Measurements from ENCODE around the gene COG4.

Gene COG4

DNA sequence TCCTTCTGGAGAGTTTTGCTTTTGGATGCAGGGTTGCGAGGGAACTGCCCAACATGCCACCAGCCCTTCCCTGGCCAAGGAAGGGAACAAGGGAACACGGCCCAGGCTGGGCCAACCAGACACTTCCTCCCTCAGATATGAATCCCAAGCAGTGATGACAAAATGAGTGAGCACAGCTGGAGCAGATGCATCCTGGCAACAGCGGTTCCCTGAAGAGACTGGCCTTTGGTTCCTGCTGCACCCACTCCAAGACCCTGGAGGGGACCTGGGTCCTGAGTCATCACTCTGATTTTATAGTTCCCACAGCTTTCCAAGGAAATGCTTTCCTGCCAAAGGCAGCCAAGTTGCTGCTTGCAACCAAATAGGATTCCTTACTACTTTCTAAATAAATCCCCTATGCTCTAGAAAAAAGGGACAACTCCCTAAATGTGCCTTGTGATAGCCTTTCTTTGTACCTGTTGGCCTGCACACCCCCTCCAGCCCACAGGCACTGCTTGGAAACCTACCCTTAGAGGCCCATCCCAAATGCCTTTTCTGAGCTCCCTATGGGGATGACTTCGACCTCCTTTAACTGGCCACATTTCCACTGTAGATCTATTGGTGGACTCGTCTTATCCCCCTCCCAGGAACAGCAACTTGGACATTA, 89.8 kb downstream of the COG4 start:
- H2BK5ac ChIP-seq (ENCODE audit: low read depth, low read length, poor library complexity), result no peak overlapping the region
- H3K4me1 ChIP-seq (ENCODE audit: control insufficient read depth in 1 of 2, insufficient read depth in 2 of 2, low read length in 2 of 2), result peaks cover 55 to 56% of the 10 kb centered on the region in 2 experiments
- H3K18ac ChIP-seq (ENCODE audit: low read length), result no peak overlapping the region
- H2BK12ac ChIP-seq (ENCODE audit: low read length), result no peak overlapping the region
- no peak overlapping the region for H3K4ac ChIP-seq (ENCODE audit: low read depth, low read length)
- no peak overlapping the region for H2AK5ac ChIP-seq (ENCODE audit: low read length)
- H3K36me3 ChIP-seq (ENCODE audit: control insufficient read depth in 1 of 2, insufficient read depth in 2 of 2, low read length in 2 of 2), result peaks cover 5 to 10% of the 10 kb centered on the region in 2 experiments
- no peak overlapping the region for H3K9ac ChIP-seq (ENCODE audit: low read length)
- no peak overlapping the region for H3K23ac ChIP-seq (ENCODE audit: low read length)
- H3K27me3 ChIP-seq (ENCODE audit: insufficient read depth, low read length), result no peaks in the 10 kb centered on the region
- H3K14ac ChIP-seq (ENCODE audit: low read length), result no peak overlapping the region
- H3K27ac ChIP-seq (ENCODE audit: low read depth, low read length), result no peak overlapping the region
- no peak overlapping the region for H4K8ac ChIP-seq (ENCODE audit: low read depth, low read length)
- no peak overlapping the region for H2AFZ ChIP-seq (ENCODE audit: insufficient read depth, low read length, poor library complexity)
- no peaks in the 10 kb centered on the region for H3K9me3 ChIP-seq (ENCODE audit: insufficient read depth, low read depth, low read length)
- H2BK120ac ChIP-seq (ENCODE audit: insufficient read depth, low read length, poor library complexity), result no peak overlapping the region
- no peak overlapping the region for H4K91ac ChIP-seq (ENCODE audit: low read depth, low read length)
- DNase-seq, result no peak
- peaks cover 24% of the 10 kb centered on the region for H3K79me2 ChIP-seq (ENCODE audit: control insufficient read depth, insufficient read depth, low read length, poor library complexity)
- no peak overlapping the region for H3K4me2 ChIP-seq (ENCODE audit: low read length)
- H3K4me3 ChIP-seq (ENCODE audit: low read depth, low read length), result no peak overlapping the region
- WGBS (ENCODE audit: extremely low coverage, insufficient coverage, insufficient read length), result no CpG with 5 or more reads among the region's 5 CpGs
- no peak overlapping the region for H4K12ac ChIP-seq (ENCODE audit: low read depth, low read length)
- peaks cover 34% of the 10 kb centered on the region for H3K79me1 ChIP-seq (ENCODE audit: low read length)

- Histone ChIP-seq H2AK5ac (ENCODE audit: low read length) (no peak overlapping the region), H3K23ac (ENCODE audit: low read length) (no peak overlapping the region), H4K12ac (ENCODE audit: low read depth, low read length) (no peak overlapping the region), H3K4me2 (ENCODE audit: low read length) (no peak overlapping the region), H4K8ac (ENCODE audit: low read depth, low read length) (no peak overlapping the region), H3K4ac (ENCODE audit: low read depth, low read length) (no peak overlapping the region), H2AFZ (ENCODE audit: insufficient read depth, low read length, poor library complexity) (no peak overlapping the region), H2BK5ac (ENCODE audit: low read depth, low read length, poor library complexity) (no peak overlapping the region), H3K4me1 (ENCODE audit: control insufficient read depth in 1 of 2, insufficient read depth in 2 of 2, low read length in 2 of 2) (peaks cover 57 to 60% of the 10 kb centered on the region in 2 experiments), H4K91ac (ENCODE audit: low read depth, low read length) (no peak overlapping the region), H3K36me3 (ENCODE audit: control insufficient read depth in 1 of 2, insufficient read depth in 2 of 2, low read length in 2 of 2) (peaks cover 5 to 10% of the 10 kb centered on the region in 2 experiments), H3K9ac (ENCODE audit: low read length) (no peak overlapping the region), H3K4me3 (ENCODE audit: low read depth, low read length) (no peak overlapping the region), H3K27ac (ENCODE audit: low read depth, low read length) (no peak overlapping the region), H3K9me3 (ENCODE audit: insufficient read depth, low read depth, low read length) (no peaks in the 10 kb centered on the region), H3K27me3 (ENCODE audit: insufficient read depth, low read length) (no peaks in the 10 kb centered on the region), H3K14ac (ENCODE audit: low read length) (no peak overlapping the region), H3K79me1 (ENCODE audit: low read length) (peaks cover 32% of the 10 kb centered on the region), H3K18ac (ENCODE audit: low read length) (no peak overlapping the region), H2BK120ac (ENCODE audit: insufficient read depth, low read length, poor library complexity) (no peak overlapping the region), H2BK12ac (ENCODE audit: low read length) (peak overlapping the region; percentile 10), H3K79me2 (ENCODE audit: control insufficient read depth, insufficient read depth, low read length, poor library complexity) (peaks cover 18% of the 10 kb centered on the region)
- no CpG with 5 or more reads among the region's 12 CpGs for WGBS (ENCODE audit: extremely low coverage, insufficient coverage, insufficient read length)
- peak in 1 of 2 donors; percentile 26 for DNase-seq
Measured at GRCh38 chr16:70432723-70433457, 90.5 kb downstream of the COG4 start.

GRCh38 chr16:70432356-70432722, 91.0 kb downstream of the COG4 start:
- H3K36me3 ChIP-seq (ENCODE audit: control insufficient read depth in 1 of 2, insufficient read depth in 2 of 2, low read length in 2 of 2), result peaks cover 5 to 10% of the 10 kb centered on the region in 2 experiments
- H3K9ac ChIP-seq (ENCODE audit: low read length), result no peak overlapping the region
- no peak overlapping the region for H3K14ac ChIP-seq (ENCODE audit: low read length)
- H4K12ac ChIP-seq (ENCODE audit: low read depth, low read length), result no peak overlapping the region
- H3K4me2 ChIP-seq (ENCODE audit: low read length), result no peak overlapping the region
- H3K18ac ChIP-seq (ENCODE audit: low read length), result no peak overlapping the region
- no peak overlapping the region for H2BK120ac ChIP-seq (ENCODE audit: insufficient read depth, low read length, poor library complexity)
- no peaks in the 10 kb centered on the region for H3K9me3 ChIP-seq (ENCODE audit: insufficient read depth, low read depth, low read length)
- no peak overlapping the region for H4K8ac ChIP-seq (ENCODE audit: low read depth, low read length)
- peaks cover 14% of the 10 kb centered on the region for H3K79me2 ChIP-seq (ENCODE audit: control insufficient read depth, insufficient read depth, low read length, poor library complexity)
- no peak overlapping the region for H2AFZ ChIP-seq (ENCODE audit: insufficient read depth, low read length, poor library complexity)
- H3K4me1 ChIP-seq (ENCODE audit: control insufficient read depth in 1 of 2, insufficient read depth in 2 of 2, low read length in 2 of 2), result peaks cover 54 to 60% of the 10 kb centered on the region in 2 experiments
- no peaks in the 10 kb centered on the region for H3K27me3 ChIP-seq (ENCODE audit: insufficient read depth, low read length)
- no peak overlapping the region for H2BK5ac ChIP-seq (ENCODE audit: low read depth, low read length, poor library complexity)
- no peak overlapping the region for H2AK5ac ChIP-seq (ENCODE audit: low read length)
- no CpG with 5 or more reads among the region's 3 CpGs for WGBS (ENCODE audit: extremely low coverage, insufficient coverage, insufficient read length)
- H3K23ac ChIP-seq (ENCODE audit: low read length), result no peak overlapping the region
- peaks cover 32% of the 10 kb centered on the region for H3K79me1 ChIP-seq (ENCODE audit: low read length)
- DNase-seq, result peak in 1 of 2 donors; percentile 19
- H3K4me3 ChIP-seq (ENCODE audit: low read depth, low read length), result no peak overlapping the region
- H3K4ac ChIP-seq (ENCODE audit: low read depth, low read length), result no peak overlapping the region
- H4K91ac ChIP-seq (ENCODE audit: low read depth, low read length), result no peak overlapping the region
- H2BK12ac ChIP-seq (ENCODE audit: low read length), result no peak overlapping the region
- H3K27ac ChIP-seq (ENCODE audit: low read depth, low read length), result no peak overlapping the region

- Histone ChIP-seq H2BK12ac (ENCODE audit: low read length) (peak overlapping the region; percentile 82), H3K18ac (ENCODE audit: low read length) (peak overlapping the region; percentile 73), H3K36me3 (ENCODE audit: control insufficient read depth in 1 of 2, insufficient read depth in 2 of 2, low read length in 2 of 2) (peaks cover 5 to 10% of the 10 kb centered on the region in 2 experiments), H4K8ac (ENCODE audit: low read depth, low read length) (peak overlapping the region; percentile 55), H4K91ac (ENCODE audit: low read depth, low read length) (peak overlapping the region; percentile 83), H2BK5ac (ENCODE audit: low read depth, low read length, poor library complexity) (peak overlapping the region; percentile 44), H4K12ac (ENCODE audit: low read depth, low read length) (no peak overlapping the region), H3K79me2 (ENCODE audit: control insufficient read depth, insufficient read depth, low read length, poor library complexity) (peaks cover 14% of the 10 kb centered on the region), H3K79me1 (ENCODE audit: low read length) (peaks cover 28% of the 10 kb centered on the region), H3K14ac (ENCODE audit: low read length) (peak overlapping the region; percentile 71), H3K9me3 (ENCODE audit: insufficient read depth, low read depth, low read length) (no peaks in the 10 kb centered on the region), H3K4ac (ENCODE audit: low read depth, low read length) (peak overlapping the region; percentile 74), H2BK120ac (ENCODE audit: insufficient read depth, low read length, poor library complexity) (peak overlapping the region; percentile 65), H3K9ac (ENCODE audit: low read length) (peak overlapping the region; percentile 30), H3K23ac (ENCODE audit: low read length) (no peak overlapping the region), H3K27ac (ENCODE audit: low read depth, low read length) (peak overlapping the region; percentile 97), H2AK5ac (ENCODE audit: low read length) (peak overlapping the region; percentile 38), H3K27me3 (ENCODE audit: insufficient read depth, low read length) (no peaks in the 10 kb centered on the region), H3K4me3 (ENCODE audit: low read depth, low read length) (no peak overlapping the region), H2AFZ (ENCODE audit: insufficient read depth, low read length, poor library complexity) (peak overlapping the region; percentile 60), H3K4me2 (ENCODE audit: low read length) (peak overlapping the region; percentile 38), H3K4me1 (ENCODE audit: control insufficient read depth in 1 of 2, insufficient read depth in 2 of 2, low read length in 2 of 2) (peaks cover 45 to 51% of the 10 kb centered on the region in 2 experiments)
- DNase-seq, result peak; percentile 54 to 85
- WGBS (ENCODE audit: extremely low coverage, insufficient coverage, insufficient read length), result no CpG with 5 or more reads among the region's 11 CpGs
Measured at GRCh38 chr16:70430667-70431536, 92.5 kb downstream of the COG4 start.
